Mucosa of descending colon (tissue), 3 donors: ENCODE data around the gene FXYD1. TPM values are rescaled to one million over a fixed set of nuclear protein-coding genes. Genes with fewer than 3 reads are reported as not detected.
A peak's percentile ranks its signal among the peaks of the same experiment; 100 is the strongest.

ENCODE experiments used
- ATAC-seq: fragments of 200-7000 bp; cut with Tn5 transposase; one replicate; pipeline ENCODE4 v1.9.1; 2020; ENCODE audit warnings: mild to moderate bottlenecking, moderate library complexity
- DNase-seq, 3 donors: peaks; one replicate each; pipeline ENCODE4 v3.0.0-alpha.2; 2020
- H3K36me3 ChIP-seq: fragments of 200-600 bp; one replicate; pipeline ENCODE4 v1.8.0; 2021; ENCODE audit warnings: low read depth, mild to moderate bottlenecking
- H3K4me1 ChIP-seq: fragments of 200-600 bp; one replicate; pipeline ENCODE4 v1.8.0; 2021; ENCODE audit warnings: low read depth, mild to moderate bottlenecking
- H3K4me3 ChIP-seq: fragments of 200-600 bp; one replicate; pipeline ENCODE4 v1.8.0; 2021; ENCODE audit warnings: mild to moderate bottlenecking
- H3K9me3 ChIP-seq: fragments of 200-600 bp; one replicate; pipeline ENCODE4 v1.8.0; 2021; ENCODE audit warnings: mild to moderate bottlenecking
- intact Hi-C, 2 donors: fragments of 100-400 bp; cut with DNase I in 1 of 2; cut with micrococcal nuclease in 1 of 2; formaldehyde crosslinking; loops; one replicate each; pipeline versions ENCODE4 v1.11.0 to v1.11.1; 2022; cut with DNase I, micrococcal nuclease
- total RNA-seq, 3 donors: library from RNA; stranded (reverse); fragmentation: NEBNext Ultra II Directional in 2 of 3; extraction: Animal tissue kit (Norgen Biotek cat#: 25700) in 2 of 3; gene quantifications; one replicate each; pipeline versions ENCODE4 v1.2.1 to v1.2.4, GENCODE V29; 2021 to 2023
- TF ChIP-seq, protein P1 (sequence below): fragments of 200-600 bp; IDR thresholded peaks from one replicate; pipeline ENCODE4 v1.8.0; 2022; ENCODE audit warnings: antibody characterized with exemption, mild to moderate bottlenecking
- donor health status: DM: no; HTN: no; CAD: no; lungs with moderate emphysema.
- donor health status: DM: no; HTN: no; CAD: no.
- donor health status: DM: no; HTN: yes; CAD: no.

Gene FXYD1
- total RNA-seq, 3 donors from 2014 or later, result 13.3 to 71.0 (median 15.4) TPM

DNA sequence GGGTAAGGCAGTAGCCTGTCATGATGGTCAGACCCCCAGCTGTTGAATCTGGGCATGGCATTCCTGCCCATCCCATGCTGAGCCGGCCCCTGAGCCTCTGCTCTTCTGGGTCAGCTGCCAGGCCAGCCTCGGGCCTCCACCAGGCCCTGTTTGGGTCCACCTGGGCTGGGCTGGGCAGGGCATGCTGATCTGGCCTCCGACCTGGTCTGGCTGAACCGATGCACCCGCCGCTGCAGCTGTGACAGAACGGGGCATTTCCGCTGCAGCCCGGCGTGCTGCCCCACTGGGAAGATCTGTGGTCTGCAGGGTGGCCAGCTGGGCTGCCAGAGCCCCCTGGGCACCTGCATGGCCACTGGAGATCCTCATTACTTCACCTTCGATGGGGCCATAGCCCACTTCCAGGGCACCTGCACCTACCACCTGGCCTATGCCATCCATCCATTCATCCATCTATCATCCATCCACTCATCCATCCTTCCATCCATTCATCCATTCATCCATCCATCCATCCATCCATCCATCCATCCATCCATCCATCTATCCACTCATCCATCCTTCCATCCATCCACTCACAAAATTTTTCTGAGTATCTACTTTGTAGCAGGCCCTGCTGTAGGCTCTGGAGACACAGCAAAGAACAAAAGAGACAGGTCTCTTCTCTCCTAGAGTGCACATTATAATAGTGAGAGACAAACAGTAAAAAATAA lies 44.5 kb upstream of the FXYD1 start:
- TF ChIP-seq, protein P1, sequence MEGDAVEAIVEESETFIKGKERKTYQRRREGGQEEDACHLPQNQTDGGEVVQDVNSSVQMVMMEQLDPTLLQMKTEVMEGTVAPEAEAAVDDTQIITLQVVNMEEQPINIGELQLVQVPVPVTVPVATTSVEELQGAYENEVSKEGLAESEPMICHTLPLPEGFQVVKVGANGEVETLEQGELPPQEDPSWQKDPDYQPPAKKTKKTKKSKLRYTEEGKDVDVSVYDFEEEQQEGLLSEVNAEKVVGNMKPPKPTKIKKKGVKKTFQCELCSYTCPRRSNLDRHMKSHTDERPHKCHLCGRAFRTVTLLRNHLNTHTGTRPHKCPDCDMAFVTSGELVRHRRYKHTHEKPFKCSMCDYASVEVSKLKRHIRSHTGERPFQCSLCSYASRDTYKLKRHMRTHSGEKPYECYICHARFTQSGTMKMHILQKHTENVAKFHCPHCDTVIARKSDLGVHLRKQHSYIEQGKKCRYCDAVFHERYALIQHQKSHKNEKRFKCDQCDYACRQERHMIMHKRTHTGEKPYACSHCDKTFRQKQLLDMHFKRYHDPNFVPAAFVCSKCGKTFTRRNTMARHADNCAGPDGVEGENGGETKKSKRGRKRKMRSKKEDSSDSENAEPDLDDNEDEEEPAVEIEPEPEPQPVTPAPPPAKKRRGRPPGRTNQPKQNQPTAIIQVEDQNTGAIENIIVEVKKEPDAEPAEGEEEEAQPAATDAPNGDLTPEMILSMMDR, result no peak
- Histone ChIP-seq H3K9me3 (no peaks in the 10 kb centered on the region), H3K4me1 (peaks cover 3% of the 10 kb centered on the region), H3K36me3 (no peaks in the 10 kb centered on the region), H3K4me3 (no peak overlapping the region)
- DNase-seq (peak in 1 of 3 donors; percentile 3), ATAC-seq (no peak)
- intact Hi-C loops, result no loop called here

DNA sequence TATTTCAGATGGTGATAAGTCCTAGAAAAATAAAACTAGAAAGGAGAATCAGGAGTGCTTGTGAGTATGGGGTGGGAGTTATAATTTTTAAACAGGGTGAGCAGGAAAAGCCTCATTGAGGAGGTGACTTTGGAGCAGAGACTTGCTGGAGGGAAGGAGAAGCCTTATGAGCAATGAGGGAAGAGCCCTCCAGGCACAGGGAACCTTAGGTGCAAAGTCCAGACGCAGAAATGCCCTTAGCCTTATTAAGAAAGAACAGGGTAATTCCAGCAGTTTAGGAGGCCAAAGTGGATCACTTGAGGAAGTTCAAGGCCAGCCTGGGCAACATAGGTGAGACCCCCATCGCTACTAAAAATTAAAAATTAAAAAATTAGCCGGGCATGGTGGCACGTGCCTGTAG lies 44.0 kb upstream of the FXYD1 start:
- Histone ChIP-seq H3K4me3 (no peak overlapping the region), H3K9me3 (no peaks in the 10 kb centered on the region), H3K36me3 (no peaks in the 10 kb centered on the region), H3K4me1 (peaks cover 3% of the 10 kb centered on the region)
- ATAC-seq (no peak), DNase-seq (no peak)
- intact Hi-C loops, result no loop called here
- TF ChIP-seq, protein P1, result no peak

DNA sequence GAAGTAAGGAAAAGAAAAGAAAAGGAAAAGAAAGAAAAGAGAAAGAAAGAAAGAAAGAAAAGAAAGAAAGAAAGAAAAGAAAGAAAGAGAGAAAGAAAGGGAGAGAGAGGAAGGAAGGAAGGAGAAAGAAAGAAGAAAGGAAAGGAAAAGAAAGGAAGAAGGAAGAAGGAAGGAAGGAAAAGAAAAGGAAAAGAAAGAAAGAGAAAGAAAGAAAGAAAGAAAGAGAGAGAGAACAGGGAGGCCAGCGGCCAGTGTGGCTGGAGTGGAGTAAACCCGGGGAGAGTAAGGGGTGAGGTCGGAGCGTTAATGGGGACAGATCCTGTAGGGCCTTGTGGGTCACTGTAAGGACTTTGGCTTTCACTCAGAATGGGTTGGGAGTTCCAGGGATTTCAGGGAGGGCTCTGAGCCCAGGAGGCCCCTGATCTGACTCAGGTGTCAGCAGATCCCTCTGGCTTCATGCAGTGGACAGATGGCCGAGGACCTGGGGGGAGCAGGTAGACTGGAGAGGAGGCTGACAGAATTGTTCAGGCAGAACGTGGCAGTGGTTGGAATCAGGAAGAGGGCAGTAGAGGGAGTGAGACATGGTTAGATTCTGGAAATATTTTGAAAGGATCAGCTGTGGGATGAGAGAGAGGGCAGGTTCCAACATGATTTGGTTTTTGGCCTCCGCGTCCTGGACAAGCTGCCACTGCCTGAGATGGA lies 42.8 kb upstream of the FXYD1 start:
- intact Hi-C loops, result no loop called here
- Histone ChIP-seq H3K9me3 (no peaks in the 10 kb centered on the region), H3K4me1 (no peaks in the 10 kb centered on the region), H3K4me3 (no peak overlapping the region), H3K36me3 (no peaks in the 10 kb centered on the region)
- DNase-seq, result no peak
- TF ChIP-seq, protein P1, result no peak
- ATAC-seq, result no peak

DNA sequence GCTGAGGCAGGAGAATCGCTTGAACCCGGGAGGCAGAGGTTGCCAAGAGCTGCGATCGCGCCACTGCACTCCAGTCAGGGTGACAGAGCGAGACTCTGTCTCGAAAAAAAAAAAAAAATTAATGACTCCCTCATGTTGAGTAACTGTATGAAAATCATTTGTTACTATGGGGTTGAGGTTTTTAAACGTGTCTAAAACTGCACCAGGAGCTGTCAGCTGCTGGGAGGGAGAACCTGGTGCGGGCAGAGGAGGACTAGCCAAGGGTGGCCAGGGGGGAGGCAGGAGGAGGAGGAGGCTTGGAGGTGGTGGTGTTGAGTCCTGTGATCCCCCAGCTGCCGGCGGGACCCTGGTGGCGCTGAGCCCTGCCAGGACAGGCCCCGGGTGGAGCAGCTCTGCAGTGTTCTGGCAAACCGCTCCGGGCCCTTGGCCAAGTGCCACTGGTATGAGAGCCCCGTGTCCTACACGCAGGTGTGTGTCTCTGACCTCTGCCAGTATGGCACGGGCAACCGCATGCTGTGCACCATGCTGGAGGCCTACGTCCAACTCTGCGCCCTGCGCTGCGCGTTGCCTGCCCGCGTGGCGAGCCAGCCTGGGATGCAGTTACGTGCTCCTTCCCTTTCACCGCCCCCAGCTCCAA lies 40.1 kb upstream of the FXYD1 start:
- Histone ChIP-seq H3K4me1 (no peaks in the 10 kb centered on the region), H3K4me3 (no peak overlapping the region), H3K9me3 (no peaks in the 10 kb centered on the region), H3K36me3 (no peaks in the 10 kb centered on the region)
- peak; percentile 24 for ATAC-seq
- intact Hi-C loops, result no loop called here
- TF ChIP-seq, protein P1, result no peak
- no peak for DNase-seq

DNA sequence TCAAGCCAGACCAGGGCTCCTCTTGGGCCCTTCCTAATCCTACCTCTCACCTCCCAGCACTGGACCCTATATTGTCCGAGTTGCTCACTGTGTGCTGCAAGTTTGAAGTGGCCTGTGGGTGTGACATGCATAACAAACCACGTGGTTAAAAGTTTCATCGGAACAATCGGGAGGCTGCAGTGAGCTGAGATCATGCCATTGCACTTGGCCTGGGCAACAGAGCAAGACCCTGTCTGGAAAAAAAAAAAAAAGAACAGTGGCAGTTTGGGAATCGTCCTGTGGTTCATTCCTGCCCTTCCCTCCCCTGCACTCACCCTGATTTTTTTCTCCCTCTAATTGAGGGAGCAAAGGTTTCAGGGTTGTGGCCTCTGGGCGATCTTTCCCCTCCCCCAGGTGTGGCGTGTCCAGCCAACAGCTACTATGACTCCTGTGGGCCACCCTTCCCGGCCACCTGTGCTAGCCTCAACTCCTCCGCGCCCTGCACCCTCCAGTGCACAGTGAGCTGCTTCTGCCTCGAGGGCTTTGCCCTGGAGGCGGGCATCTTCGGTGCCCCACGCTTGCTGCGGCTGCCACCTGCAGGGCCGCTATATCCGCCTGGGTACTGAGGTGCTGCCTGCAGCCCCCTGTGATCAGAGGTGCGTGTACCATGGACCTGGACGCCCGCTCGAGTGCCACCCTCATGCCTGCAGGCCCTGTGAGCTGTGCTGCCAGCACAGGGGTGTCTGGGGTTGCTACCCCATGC lies 39.3 kb upstream of the FXYD1 start:
- no peaks in the 10 kb centered on the region for H3K4me1 ChIP-seq
- intact Hi-C loops, result no loop called here
- no peak overlapping the region for H3K4me3 ChIP-seq
- no peaks in the 10 kb centered on the region for H3K9me3 ChIP-seq
- no peak for DNase-seq
- TF ChIP-seq, protein P1, result no peak
- no peak for ATAC-seq
- H3K36me3 ChIP-seq, result no peaks in the 10 kb centered on the region
